GM12878 (cell line): ENCODE data around the gene RHOBTB1. TPM values are rescaled to one million over a fixed set of nuclear protein-coding genes. Genes with fewer than 3 reads are reported as not detected.

Experiments used
- ATAC-seq: fragments of 200-7000 bp; cut with Tn5 transposase; 3 replicates; pipeline ENCODE4 v1.9.1; 2020; ENCODE audit warnings: mild to moderate bottlenecking, moderate library complexity
- Bru-seq: library from RNA; stranded (reverse); fragments of 400-500 nt; gene quantifications from one replicate; lab custom pipeline; 2021; lab: Mats Ljungman, UMichigan
- BruChase-seq, 2 experiments: library from RNA; stranded (reverse); fragments of 400-500 nt; gene quantifications; one replicate each; lab custom pipeline; 2021; lab: Mats Ljungman, UMichigan
- BruUV-seq: library from RNA; stranded (reverse); fragments of 400-500 nt; replicated peaks from 2 replicates; lab custom pipeline; 2021; lab: Mats Ljungman, UMichigan
- CTCF ChIA-PET: fragments of 300-600 bp; sonication (Branson Sonifier 250); formaldehyde crosslinking; extraction: SDS; loops from one replicate; lab custom pipeline; 2021; ENCODE audit warnings: inconsistent platforms; lab: Yijun Ruan, JAX
- POLR2A ChIA-PET: fragments of 350-600 bp; formaldehyde crosslinking; extraction: SDS; loops from one replicate; lab custom pipeline; 2021; ENCODE audit warnings: inconsistent platforms; lab: Charles Lee
- RAD21 ChIA-PET: fragments of 300-600 bp; sonication (Branson Sonifier 250); formaldehyde crosslinking; loops from one replicate; lab custom pipeline; 2023; ENCODE audit warnings: antibody characterized with exemption; ENCODE audit not compliant: unreplicated experiment; lab: Charles Lee
- SMC1A ChIA-PET: fragments of 300-600 bp; sonication (Branson Sonifier 250); formaldehyde crosslinking; loops from one replicate; lab custom pipeline; 2023; ENCODE audit not compliant: unreplicated experiment, uncharacterized antibody; lab: Charles Lee
- DNase-seq: peaks from one replicate; pipeline ENCODE4 v3.0.0-alpha.2; 2011; ENCODE audit warnings: low read depth, low spot score
- FAIRE-seq: peaks from 3 replicates; lab custom pipeline; 2011; peaks lifted over from hg19 to GRCh38; lab: Jason Lieb, UNC
- H2AFZ ChIP-seq: 2 replicates; pipeline ENCODE4 v1.6.0; 2011; ENCODE audit warnings: low read depth, low read length, control low read depth; ENCODE audit not compliant: control insufficient read depth
- H3K27ac ChIP-seq: 2 replicates; pipeline ENCODE4 v1.5.1; 2011; ENCODE audit warnings: control low read depth; ENCODE audit not compliant: control insufficient read depth, insufficient read depth
- H3K27me3 ChIP-seq, 2 experiments: replicated peaks in 1 of 2; 2 replicates each; pipeline versions ENCODE4 v1.6.0 to v1.6.1; 2011; ENCODE audit warnings: low read length in 1 of 2; ENCODE audit not compliant: control insufficient read depth in 2 of 2, insufficient read depth in 2 of 2
- H3K36me3 ChIP-seq, 2 experiments: 2 replicates each; pipeline ENCODE4 v1.5.1; 2011; ENCODE audit warnings: low read length in 1 of 2; ENCODE audit not compliant: control insufficient read depth in 2 of 2, insufficient read depth in 2 of 2
- H3K4me1 ChIP-seq: 2 replicates; pipeline ENCODE4 v1.6.1; 2011; ENCODE audit warnings: mild to moderate bottlenecking, low read length, moderate library complexity, mixed read lengths; ENCODE audit not compliant: control insufficient read depth, insufficient read depth
- H3K4me2 ChIP-seq: 2 replicates; pipeline ENCODE4 v1.6.0; 2011; ENCODE audit warnings: control low read depth; ENCODE audit not compliant: control insufficient read depth, insufficient read depth
- H3K4me3 ChIP-seq: fragments of 200-600 bp; sonication (generic); 2 replicates; pipeline ENCODE4 v1.5.1; 2016
- H3K79me2 ChIP-seq: 2 replicates; pipeline ENCODE4 v1.6.0; 2011; ENCODE audit warnings: low read length; ENCODE audit not compliant: control insufficient read depth, insufficient read depth
- H3K9ac ChIP-seq: 2 replicates; pipeline ENCODE4 v1.8.0; 2011; ENCODE audit warnings: low read length, control low read depth, mixed read lengths; ENCODE audit not compliant: control insufficient read depth, insufficient read depth
- H3K9me3 ChIP-seq: replicated peaks from 3 replicates; pipeline ENCODE4 v1.5.1; 2011; ENCODE audit warnings: mild to moderate bottlenecking, low read length; ENCODE audit not compliant: control insufficient read depth, insufficient read depth
- H4K20me1 ChIP-seq: 2 replicates; pipeline ENCODE4 v1.6.0; 2011; ENCODE audit not compliant: control insufficient read depth, insufficient read depth
- BACH1 ChIP-seq: fragments of 450-650 bp; IDR thresholded peaks from 2 replicates; pipeline ENCODE4 v1.6.1; 2017; ENCODE audit warnings: mild to moderate bottlenecking, borderline replicate concordance
- BCL11A ChIP-seq: IDR thresholded peaks from 2 replicates; pipeline ENCODE4 v1.6.1; 2011; ENCODE audit warnings: low read depth, low read length
- BHLHE40 ChIP-seq, 2 experiments: fragments of 450-650 bp in 1 of 2; IDR thresholded peaks; 2 replicates each; pipeline ENCODE4 v1.6.1; 2011 to 2017; ENCODE audit warnings: low read depth in 2 of 2, borderline replicate concordance in 1 of 2, improper control_type of control experiment in 1 of 2, low read length in 1 of 2, mild to moderate bottlenecking in 1 of 2
- DPF2 ChIP-seq: fragments of 450-650 bp; IDR thresholded peaks from 2 replicates; pipeline ENCODE4 v1.6.1; 2017; ENCODE audit warnings: mild to moderate bottlenecking
- IKZF1 ChIP-seq: fragments of 450-650 bp; conservative IDR thresholded peaks from 2 replicates; pipeline ENCODE4 v1.6.1; 2017; ENCODE audit warnings: antibody characterized with exemption, mild to moderate bottlenecking
- KLF5 ChIP-seq: fragments of 450-650 bp; IDR thresholded peaks from 2 replicates; pipeline ENCODE4 v1.6.1; 2014; ENCODE audit warnings: mild to moderate bottlenecking; ENCODE audit not compliant: partially characterized antibody
- NFYB ChIP-seq: IDR thresholded peaks from 2 replicates; pipeline ENCODE4 v1.6.1; 2011; ENCODE audit warnings: low read depth, mild to moderate bottlenecking, low read length, improper control_type of control experiment, moderate library complexity; ENCODE audit not compliant: insufficient read depth
- PAX5 ChIP-seq: IDR thresholded peaks from 2 replicates; pipeline ENCODE4 v1.6.1; 2011; ENCODE audit warnings: low read depth, low read length, borderline replicate concordance
- RFX5 ChIP-seq: IDR thresholded peaks from 2 replicates; pipeline ENCODE4 v1.6.1; 2011; ENCODE audit warnings: low read depth, low read length, improper control_type of control experiment
- SKIL ChIP-seq: fragments of 450-650 bp; IDR thresholded peaks from 2 replicates; pipeline ENCODE4 v1.6.1; 2017; ENCODE audit warnings: mild to moderate bottlenecking, low read depth, inconsistent platforms; ENCODE audit not compliant: poor library complexity, severe bottlenecking
- USF1 ChIP-seq: IDR thresholded peaks from 2 replicates; pipeline ENCODE4 v1.6.1; 2011; ENCODE audit warnings: borderline replicate concordance, low read depth, mild to moderate bottlenecking, moderate library complexity, mixed read lengths, low read length; ENCODE audit not compliant: insufficient read depth; ENCODE audit errors: extremely low read length
- WGBS: methylation state at CpG from one replicate; pipeline ENCODE4 v1.1.6; 2016; ENCODE audit warnings: low lambda C conversion rate; ENCODE audit not compliant: insufficient replicate concordance, insufficient coverage; ENCODE audit errors: missing lambda C conversion rate; 5-methylcytosine and 5-hydroxymethylcytosine counted together
- in situ Hi-C: fragments of 300-500 bp; cut with MboI; formaldehyde crosslinking; loops from 9 replicates; pipeline ENCODE4 v1.14.3; 2018; ENCODE audit warnings: mixed read lengths
- intact Hi-C: fragments of 100-400 bp; cut with micrococcal nuclease; formaldehyde crosslinking; loops from one replicate; pipeline ENCODE4 v1.14.2; 2022; ENCODE audit not compliant: unreplicated experiment
- long read RNA-seq, 2 experiments: library from polyadenylated mRNA; unstranded; transcript quantifications; one replicate each; pipeline ENCODE4 v2.0.0, GENCODE V29; 2019 to 2020
- polyA minus RNA-seq, 3 experiments: library from RNA; depleted of rRNA, polyadenylated mRNA; stranded (reverse); fragments of >200 nt; gene quantifications; 2 replicates each; pipeline ENCODE4 v1.2.3, GENCODE V29; 2011
- polyA plus RNA-seq, 11 experiments: library from polyadenylated mRNA; depleted of rRNA in 4 of 11; unstranded in 6 of 11; stranded (reverse) in 5 of 11; fragments of >200 nt; fragmentation: Nextera tagmentation in 4 of 11; fragmentation: Illumina TruSeq in 1 of 11; extraction: Ambion mirVana in 4 of 11; extraction: Trizol in 1 of 11; gene quantifications; 1 replicate in 1 of 11; 2 replicates in 10 of 11; pipeline versions ENCODE4 v1.2.1 to v1.2.3, GENCODE V29; 2011 to 2016; ENCODE audit warnings: inconsistent platforms in 2 of 11, missing spikeins in 2 of 11, low read depth in 1 of 11
- total RNA-seq, 4 experiments: library from RNA; depleted of rRNA in 3 of 4; stranded (reverse); fragments of >200 nt in 3 of 4; fragmentation: Illumina TruSeq in 1 of 4; extraction: Trizol in 1 of 4; gene quantifications; 2 replicates each; pipeline versions ENCODE4 v1.2.1 to v1.2.3, GENCODE V29; 2013 to 2021

Gene RHOBTB1
- 0.08 TPM in 1 of 2 replicates, not detected in the other for total RNA-seq (2013; cell fraction: nucleolus; rRNA removed)
- not detected in 2 replicates for total RNA-seq (2014; rRNA removed)
- total RNA-seq (2014; rRNA removed; fragmentation: Illumina TruSeq; extraction: Trizol), result not detected in 2 replicates
- 0.21 TPM in 1 of 2 replicates, not detected in the other for total RNA-seq (2021)
- polyA plus RNA-seq (2011; ENCODE audit: low read depth), result not detected
- polyA plus RNA-seq (2011; rRNA removed), result 0.01 TPM in 1 of 2 replicates, not detected in the other
- polyA plus RNA-seq (2011; cell fraction: cytosol; rRNA removed), result 0.01 and 0.02 TPM in 2 replicates
- polyA plus RNA-seq (2011; cell fraction: nucleus; rRNA removed), result 0.04 TPM in 1 of 2 replicates, not detected in the other
- polyA plus RNA-seq (2012), result not detected in 2 replicates
- polyA plus RNA-seq (2014; fragmentation: Illumina TruSeq; extraction: Trizol), result not detected in 2 replicates
- not detected for polyA plus RNA-seq (2014; fragmentation: Nextera tagmentation; extraction: Ambion mirVana)
- not detected in 2 replicates for polyA plus RNA-seq (2014; rRNA removed)
- not detected for polyA plus RNA-seq (2016; fragmentation: Nextera tagmentation; extraction: Ambion mirVana)
- 0.07 TPM in 1 of 2 replicates, not detected in the other for polyA minus RNA-seq (2011; rRNA and poly(A)+ RNA removed)
- 0.27 and 0.42 TPM in 2 replicates for polyA minus RNA-seq (2011; cell fraction: cytosol; rRNA and poly(A)+ RNA removed)
- 0.10 and 0.12 TPM in 2 replicates for polyA minus RNA-seq (2011; cell fraction: nucleus; rRNA and poly(A)+ RNA removed)
- Bru-seq, nascent RNA, result percentile 10 among the genes with signal in this experiment
- percentile 9 among the genes with signal in this experiment for BruChase-seq, experiment 1, labeled RNA remaining after a 6-hour chase
- percentile 10 among the genes with signal in this experiment for BruChase-seq, experiment 2, labeled RNA remaining after a 2-hour chase
- long read RNA-seq, experiment 1, result 0 reads
- long read RNA-seq, experiment 2, result 0 reads

- no peak within 1 kb of the TSS for H3K9ac ChIP-seq
- in situ Hi-C loops (no loop called here), intact Hi-C loops (no loop called here)
- H3K27ac ChIP-seq, result no peak within 1 kb of the TSS
- no peak for DNase-seq
- H3K9me3 ChIP-seq, result no peaks in the 10 kb centered on the region
- H3K36me3 ChIP-seq, result no peaks in the 10 kb centered on the region
- ChIA-PET POLR2A (no interaction called here), RAD21 (no interaction called here), SMC1A (no interaction called here), CTCF (no interaction called here)
- 7% methylated on average over 49 of the region's 77 CpGs for WGBS
- TF ChIP-seq DPF2 (0 out of 2 replicates have a peak, but pooled peaks have one; percentile 43), KLF5 (no peak), BCL11A (no peak), IKZF1 (peak; percentile 16; the same call in 1 of the 2 replicates), SKIL (no peak), USF1 (no peak), PAX5 (peak; percentile 95), BACH1 (0 out of 2 replicates have a peak, but pooled peaks have one; percentile 21), RFX5 (no peak), BHLHE40 (IDR thresholded peaks at IDR 0.05; ENCODE audit: borderline replicate concordance in 1 of 2, low read depth in 2 of 2, low read length in 1 of 2) (peak; percentile 48 to 66; a peak in 3 of 4 replicates), NFYB (no peak)
- H3K27me3 ChIP-seq, result peaks cover 2 to 23% of the 10 kb centered on the region in 2 experiments
- H3K4me1 ChIP-seq, result peaks cover 7% of the 10 kb centered on the region; the same call in 1 of the 2 replicates
- no peak for FAIRE-seq
- no peak within 1 kb of the TSS for H2AFZ ChIP-seq
- H3K79me2 ChIP-seq, result no peaks in the 10 kb centered on the region
- H3K4me3 ChIP-seq, result peak within 1 kb of the TSS; percentile 63
- no peaks in the 10 kb centered on the region for H4K20me1 ChIP-seq
- no TSS peak for BruUV-seq
- peak within 1 kb of the TSS; percentile 73 for H3K4me2 ChIP-seq
- ATAC-seq, result peak; percentile 63
These were observed at the start of gene RHOBTB1 for GRCh38 chr10:60944058-60944909. Gene RHOBTB1 (minus strand): TSS chr10:60944185. CDS start chr10:60911542, 32,643 bp downstream.
